ENCODE data around the gene RGS14.

RGS14 gene

DNA sequence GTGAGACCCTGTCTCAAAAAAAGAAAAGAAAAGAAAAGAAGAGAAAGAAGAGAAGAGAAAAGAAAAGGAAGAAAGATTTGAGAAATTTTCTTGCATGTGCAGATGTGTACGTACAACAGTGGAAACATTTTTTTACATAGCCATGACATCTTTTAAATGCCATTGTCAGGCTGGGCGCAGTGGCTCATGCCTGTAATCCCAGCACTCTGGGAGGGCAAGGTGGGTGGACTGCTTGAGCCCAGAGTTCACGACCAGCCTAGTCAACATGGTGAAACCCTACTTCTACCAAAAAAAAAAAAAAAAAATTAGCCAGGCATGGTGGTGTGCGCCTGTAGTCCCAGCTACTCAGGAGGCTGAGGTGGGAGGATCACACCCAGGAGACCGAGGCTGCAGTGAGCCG, 12.8 kb upstream of the RGS14 start:
- Histone ChIP-seq H4K20me1 (ENCODE audit: control insufficient read depth, insufficient read depth, low read depth, low read length) (peaks cover 13% of the 10 kb centered on the region; the same call in 1 of the 2 replicates), H3K79me2 (ENCODE audit: control insufficient read depth, low read length) (peaks cover 89% of the 10 kb centered on the region), H3K9me2 (replicated peaks; ENCODE audit: control insufficient read depth, low read length) (no peaks in the 10 kb centered on the region), H3F3A (ENCODE audit: control insufficient read depth, insufficient read depth) (0 out of 2 replicates have a peak, but pooled peaks cover 3% of the 10 kb centered on the region), H3K4me2 (ENCODE audit: low read length) (no peak overlapping the region), H3K36me3 (ENCODE audit: control insufficient read depth, low read length) (peaks cover 58% of the 10 kb centered on the region), H3K9me3 (ENCODE audit: control insufficient read depth, insufficient read depth, low read length) (no peaks in the 10 kb centered on the region), H3K4me3 (ENCODE audit: low read length) (no peak overlapping the region), H3K4me1 (ENCODE audit: control insufficient read depth, low read length) (peaks cover 18% of the 10 kb centered on the region), H3K27me3 (ENCODE audit: control insufficient read depth, low read length) (no peaks in the 10 kb centered on the region), H3K27ac (ENCODE audit: low read depth, low read length) (no peak overlapping the region)
- no peak for TF ChIP-seq EZH2phosphoT487 (IDR thresholded peaks at IDR 0.05; ENCODE audit: borderline replicate concordance, low read length)
- TF ChIP-seq, protein P1, sequence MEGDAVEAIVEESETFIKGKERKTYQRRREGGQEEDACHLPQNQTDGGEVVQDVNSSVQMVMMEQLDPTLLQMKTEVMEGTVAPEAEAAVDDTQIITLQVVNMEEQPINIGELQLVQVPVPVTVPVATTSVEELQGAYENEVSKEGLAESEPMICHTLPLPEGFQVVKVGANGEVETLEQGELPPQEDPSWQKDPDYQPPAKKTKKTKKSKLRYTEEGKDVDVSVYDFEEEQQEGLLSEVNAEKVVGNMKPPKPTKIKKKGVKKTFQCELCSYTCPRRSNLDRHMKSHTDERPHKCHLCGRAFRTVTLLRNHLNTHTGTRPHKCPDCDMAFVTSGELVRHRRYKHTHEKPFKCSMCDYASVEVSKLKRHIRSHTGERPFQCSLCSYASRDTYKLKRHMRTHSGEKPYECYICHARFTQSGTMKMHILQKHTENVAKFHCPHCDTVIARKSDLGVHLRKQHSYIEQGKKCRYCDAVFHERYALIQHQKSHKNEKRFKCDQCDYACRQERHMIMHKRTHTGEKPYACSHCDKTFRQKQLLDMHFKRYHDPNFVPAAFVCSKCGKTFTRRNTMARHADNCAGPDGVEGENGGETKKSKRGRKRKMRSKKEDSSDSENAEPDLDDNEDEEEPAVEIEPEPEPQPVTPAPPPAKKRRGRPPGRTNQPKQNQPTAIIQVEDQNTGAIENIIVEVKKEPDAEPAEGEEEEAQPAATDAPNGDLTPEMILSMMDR (IDR thresholded peaks at IDR 0.05; ENCODE audit: low read depth, low read length, poor library complexity, severe bottlenecking), result no peak

DNA sequence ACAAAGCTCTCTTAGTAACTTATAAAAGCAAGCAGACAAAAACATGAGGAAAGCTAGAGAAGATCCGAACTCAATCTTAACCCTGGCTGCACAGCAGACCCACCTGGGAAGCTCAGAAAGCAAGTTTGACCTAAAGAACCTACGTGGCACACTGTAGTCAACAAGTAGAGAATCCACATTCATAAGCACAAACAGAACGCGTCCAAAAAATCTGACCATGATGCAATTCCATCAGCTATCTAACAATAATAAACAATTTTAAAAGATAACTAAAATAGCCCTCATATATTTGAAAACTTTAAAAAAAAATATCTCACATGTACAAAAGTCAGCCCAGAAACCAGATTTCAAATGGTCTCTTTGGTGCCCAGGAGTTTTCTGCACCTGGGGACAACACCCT, 10.9 kb upstream of the RGS14 start:
- peaks cover 27% of the 10 kb centered on the region for H3K4me1 ChIP-seq (ENCODE audit: control insufficient read depth, low read length)
- H3K9me2 ChIP-seq (replicated peaks; ENCODE audit: control insufficient read depth, low read length), result no peaks in the 10 kb centered on the region
- H3K27ac ChIP-seq (ENCODE audit: low read depth, low read length), result no peak overlapping the region
- peaks cover 92% of the 10 kb centered on the region for H3K79me2 ChIP-seq (ENCODE audit: control insufficient read depth, low read length)
- no peak overlapping the region for H3K4me3 ChIP-seq (ENCODE audit: low read length)
- H3K27me3 ChIP-seq (ENCODE audit: control insufficient read depth, low read length), result no peaks in the 10 kb centered on the region
- H4K20me1 ChIP-seq (ENCODE audit: control insufficient read depth, insufficient read depth, low read depth, low read length), result peaks cover 19% of the 10 kb centered on the region; the same call in 1 of the 2 replicates
- no peak for TF ChIP-seq EZH2phosphoT487 (IDR thresholded peaks at IDR 0.05; ENCODE audit: borderline replicate concordance, low read length)
- TF ChIP-seq, protein P1 (IDR thresholded peaks at IDR 0.05; ENCODE audit: low read depth, low read length, poor library complexity, severe bottlenecking), result no peak
- H3K4me2 ChIP-seq (ENCODE audit: low read length), result no peak overlapping the region
- H3K36me3 ChIP-seq (ENCODE audit: control insufficient read depth, low read length), result peaks cover 57% of the 10 kb centered on the region
- 0 out of 2 replicates have a peak, but pooled peaks cover 3% of the 10 kb centered on the region for H3F3A ChIP-seq (ENCODE audit: control insufficient read depth, insufficient read depth)
- H3K9me3 ChIP-seq (ENCODE audit: control insufficient read depth, insufficient read depth, low read length), result no peaks in the 10 kb centered on the region

DNA sequence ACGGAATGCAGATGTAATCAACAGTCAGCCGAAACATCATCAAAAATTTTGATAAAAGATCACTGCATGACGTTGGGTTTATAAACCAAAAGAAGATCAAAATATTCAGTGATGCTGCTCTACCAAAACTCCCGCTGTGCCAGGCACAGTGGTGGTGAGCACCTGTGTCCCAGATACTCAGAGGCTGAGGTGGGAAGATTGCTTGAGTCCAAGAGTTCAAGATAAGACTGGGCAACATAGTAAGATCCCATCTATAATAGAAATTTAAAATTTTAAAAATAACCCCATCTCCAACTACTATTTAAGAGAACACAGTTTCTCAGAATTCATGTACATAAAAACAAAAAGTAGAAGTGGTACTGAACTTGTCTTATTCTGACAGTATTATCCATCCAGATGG, 10.0 kb upstream of the RGS14 start:
- no peaks in the 10 kb centered on the region for H3K9me2 ChIP-seq (replicated peaks; ENCODE audit: control insufficient read depth, low read length)
- peaks cover 33% of the 10 kb centered on the region for H3K4me1 ChIP-seq (ENCODE audit: control insufficient read depth, low read length)
- peaks cover 51% of the 10 kb centered on the region for H3K36me3 ChIP-seq (ENCODE audit: control insufficient read depth, low read length)
- H3F3A ChIP-seq (ENCODE audit: control insufficient read depth, insufficient read depth), result 0 out of 2 replicates have a peak, but pooled peaks cover 3% of the 10 kb centered on the region
- peaks cover 19% of the 10 kb centered on the region; the same call in 1 of the 2 replicates for H4K20me1 ChIP-seq (ENCODE audit: control insufficient read depth, insufficient read depth, low read depth, low read length)
- H3K4me2 ChIP-seq (ENCODE audit: low read length), result peak overlapping the region; percentile 30; the same call in 1 of the 2 replicates
- H3K27ac ChIP-seq (ENCODE audit: low read depth, low read length), result no peak overlapping the region
- H3K4me3 ChIP-seq (ENCODE audit: low read length), result no peak overlapping the region
- TF ChIP-seq EZH2phosphoT487 (IDR thresholded peaks at IDR 0.05; ENCODE audit: borderline replicate concordance, low read length), result no peak
- TF ChIP-seq, protein P1 (IDR thresholded peaks at IDR 0.05; ENCODE audit: low read depth, low read length, poor library complexity, severe bottlenecking), result no peak
- peaks cover 84% of the 10 kb centered on the region for H3K79me2 ChIP-seq (ENCODE audit: control insufficient read depth, low read length)
- H3K9me3 ChIP-seq (ENCODE audit: control insufficient read depth, insufficient read depth, low read length), result no peaks in the 10 kb centered on the region
- H3K27me3 ChIP-seq (ENCODE audit: control insufficient read depth, low read length), result no peaks in the 10 kb centered on the region

Measured in DOHH2 (cell line).